ENCODE data around the gene MTOR. TPM values are rescaled to one million over a fixed set of nuclear protein-coding genes. Genes with fewer than 3 reads are reported as not detected.
A peak's percentile ranks its signal among the peaks of the same experiment; 100 is the strongest.

Gene MTOR
- total and polyA plus RNA-seq, 2 donors (not counting 1 experiment from before 2014, with no cell fraction given), result 30.7 to 50.7 TPM

DNA sequence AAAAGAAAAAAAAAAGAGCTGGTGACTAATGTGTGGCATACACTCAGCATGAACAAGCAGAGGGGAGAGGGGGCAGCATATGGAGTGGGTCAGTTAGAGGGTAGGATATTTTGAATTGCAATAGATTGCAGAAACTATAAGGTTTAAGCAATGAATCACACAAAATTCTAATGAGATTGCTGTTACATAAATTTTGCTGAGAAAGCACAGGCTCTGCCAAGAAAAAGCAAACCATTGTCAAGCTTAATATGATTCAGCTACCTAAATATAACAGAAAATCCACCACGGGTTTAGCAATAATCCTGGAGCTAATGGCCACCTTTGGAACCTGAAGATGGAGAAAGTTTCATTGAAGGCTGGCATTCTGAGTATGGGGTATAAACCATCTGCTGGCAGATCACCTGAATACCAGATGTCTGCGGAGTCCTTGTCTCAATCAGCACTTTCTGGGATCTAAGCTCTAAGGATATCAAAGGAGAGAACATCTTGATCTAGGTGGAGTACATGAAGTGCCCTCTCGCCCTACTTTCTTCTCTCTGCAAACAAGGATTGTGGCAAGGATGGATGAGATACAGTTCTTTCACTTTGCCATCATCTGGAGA is 103.5 kb downstream of the MTOR start:
- H3K27ac Mint-ChIP-seq, result no peak overlapping the region
- WGBS (ENCODE audit: insufficient coverage), result 100% methylated on average over 2 of the region's 3 CpGs

DNA sequence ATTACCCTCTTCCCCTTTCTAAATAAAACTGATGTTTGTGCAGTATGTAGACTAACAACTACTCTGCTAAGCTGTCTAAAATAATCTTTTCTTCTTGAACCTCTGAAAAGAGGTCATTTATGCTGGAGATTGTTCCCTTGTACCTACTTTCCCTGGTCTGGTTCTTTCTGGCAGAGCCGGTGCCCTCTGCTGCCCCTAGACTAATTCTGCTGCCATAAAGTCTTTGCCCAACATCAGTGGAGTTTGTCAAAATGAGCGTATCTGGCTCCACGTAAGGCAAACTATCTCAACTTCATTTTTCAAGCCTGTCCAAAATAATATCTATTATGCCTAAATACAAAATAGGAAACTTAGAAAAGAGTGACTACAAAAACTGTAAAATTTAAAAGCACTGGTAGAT is 104.1 kb downstream of the MTOR start:
- no peaks in the 10 kb centered on the region for H3K9me3 Mint-ChIP-seq (ENCODE audit: insufficient read depth)
- no peaks in the 10 kb centered on the region for H3K27me3 ChIP-seq (replicated peaks in 1 of 4; ENCODE audit: control extremely low read depth in 1 of 4, control insufficient read depth in 3 of 4, insufficient read depth in 4 of 4, low read length in 3 of 4)
- no peaks in the 10 kb centered on the region for H3K27me3 Mint-ChIP-seq
- H3K4me1 Mint-ChIP-seq, result peaks cover 21% of the 10 kb centered on the region
- DNase-seq (no peak), ATAC-seq (ENCODE audit: low read depth) (no peak)
- H3K27ac Mint-ChIP-seq, result peak overlapping the region; percentile 63
- no peak overlapping the region for H2AFZ ChIP-seq (ENCODE audit: insufficient read depth, low read depth, low read length, poor library complexity, severe bottlenecking)
- peaks cover 0 to 25% of the 10 kb centered on the region in 2 donors for H3K4me1 ChIP-seq (ENCODE audit: control insufficient read depth in 2 of 2, insufficient read depth in 2 of 2, low read length in 2 of 2)
- intact Hi-C loops (cut with micrococcal nuclease), result no loop called here
- H4K20me1 ChIP-seq (ENCODE audit: control insufficient read depth, insufficient read depth, low read length, poor library complexity, severe bottlenecking), result no peaks in the 10 kb centered on the region
- ChIA-PET POLR2A (no interaction called here), CTCF (no interaction called here)
- TF ChIP-seq, protein P1, sequence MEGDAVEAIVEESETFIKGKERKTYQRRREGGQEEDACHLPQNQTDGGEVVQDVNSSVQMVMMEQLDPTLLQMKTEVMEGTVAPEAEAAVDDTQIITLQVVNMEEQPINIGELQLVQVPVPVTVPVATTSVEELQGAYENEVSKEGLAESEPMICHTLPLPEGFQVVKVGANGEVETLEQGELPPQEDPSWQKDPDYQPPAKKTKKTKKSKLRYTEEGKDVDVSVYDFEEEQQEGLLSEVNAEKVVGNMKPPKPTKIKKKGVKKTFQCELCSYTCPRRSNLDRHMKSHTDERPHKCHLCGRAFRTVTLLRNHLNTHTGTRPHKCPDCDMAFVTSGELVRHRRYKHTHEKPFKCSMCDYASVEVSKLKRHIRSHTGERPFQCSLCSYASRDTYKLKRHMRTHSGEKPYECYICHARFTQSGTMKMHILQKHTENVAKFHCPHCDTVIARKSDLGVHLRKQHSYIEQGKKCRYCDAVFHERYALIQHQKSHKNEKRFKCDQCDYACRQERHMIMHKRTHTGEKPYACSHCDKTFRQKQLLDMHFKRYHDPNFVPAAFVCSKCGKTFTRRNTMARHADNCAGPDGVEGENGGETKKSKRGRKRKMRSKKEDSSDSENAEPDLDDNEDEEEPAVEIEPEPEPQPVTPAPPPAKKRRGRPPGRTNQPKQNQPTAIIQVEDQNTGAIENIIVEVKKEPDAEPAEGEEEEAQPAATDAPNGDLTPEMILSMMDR (IDR thresholded peaks at IDR 0.05), result no peak
- no peak for TF ChIP-seq EZH2 (IDR thresholded peaks at IDR 0.05; ENCODE audit: borderline replicate concordance, insufficient read depth, low read depth, low read length, poor library complexity, severe bottlenecking)
- H3K36me3 ChIP-seq (replicated peaks in 1 of 2; ENCODE audit: control extremely low read depth in 1 of 2, control insufficient read depth in 1 of 2, extremely low read depth in 1 of 2, insufficient read depth in 2 of 2, low read length in 1 of 2), result peaks cover 8 to 36% of the 10 kb centered on the region in 2 experiments
- peak overlapping the region; percentile 7 for H3K4me3 Mint-ChIP-seq
- no peak overlapping the region for H3K4me2 ChIP-seq (replicated peaks; ENCODE audit: low read depth, low read length, poor library complexity, severe bottlenecking)
- 100% methylated on average over 1 of the region's 3 CpGs for WGBS (ENCODE audit: insufficient coverage)
- no peaks in the 10 kb centered on the region for H3K9me3 ChIP-seq (ENCODE audit: control extremely low read depth in 1 of 3, control insufficient read depth in 2 of 3, insufficient read depth in 1 of 3, low read length in 2 of 3)
- no peaks in the 10 kb centered on the region for H3K79me2 ChIP-seq (ENCODE audit: control insufficient read depth, insufficient read depth, low read length)
- H3K4me3 ChIP-seq (ENCODE audit: control extremely low read depth in 1 of 5, extremely low read depth in 1 of 5, insufficient read depth in 1 of 5, low read depth in 2 of 5, low read length in 4 of 5), result no peak overlapping the region
- no peak overlapping the region for H3K9ac ChIP-seq (ENCODE audit: low read length)
- no peak overlapping the region for H3K27ac ChIP-seq (ENCODE audit: low read length in 2 of 2)

More for the DNA sequence above, 103.5 kb downstream of the MTOR start:
- H3K79me2 ChIP-seq (ENCODE audit: control insufficient read depth, insufficient read depth, low read length), result no peaks in the 10 kb centered on the region
- CTCF ChIA-PET, result no interaction called here
- H3K4me3 ChIP-seq (ENCODE audit: control extremely low read depth in 1 of 5, extremely low read depth in 1 of 5, insufficient read depth in 1 of 5, low read depth in 2 of 5, low read length in 4 of 5), result no peak overlapping the region
- Mint-ChIP-seq H3K9me3 (ENCODE audit: insufficient read depth) (no peaks in the 10 kb centered on the region), H3K27me3 (no peaks in the 10 kb centered on the region), H3K4me3 (no peak overlapping the region), H3K4me1 (peaks cover 21% of the 10 kb centered on the region)
- peaks cover 8 to 33% of the 10 kb centered on the region in 2 experiments for H3K36me3 ChIP-seq (replicated peaks in 1 of 2; ENCODE audit: control extremely low read depth in 1 of 2, control insufficient read depth in 1 of 2, extremely low read depth in 1 of 2, insufficient read depth in 2 of 2, low read length in 1 of 2)
- no peaks in the 10 kb centered on the region for H3K9me3 ChIP-seq (ENCODE audit: control extremely low read depth in 1 of 3, control insufficient read depth in 2 of 3, insufficient read depth in 1 of 3, low read length in 2 of 3)
- no peak overlapping the region for H2AFZ ChIP-seq (ENCODE audit: insufficient read depth, low read depth, low read length, poor library complexity, severe bottlenecking)
- H4K20me1 ChIP-seq (ENCODE audit: control insufficient read depth, insufficient read depth, low read length, poor library complexity, severe bottlenecking), result no peaks in the 10 kb centered on the region
- POLR2A ChIA-PET, result no interaction called here
- no peak overlapping the region for H3K9ac ChIP-seq (ENCODE audit: low read length)
- peaks cover 0 to 25% of the 10 kb centered on the region in 2 donors for H3K4me1 ChIP-seq (ENCODE audit: control insufficient read depth in 2 of 2, insufficient read depth in 2 of 2, low read length in 2 of 2)
- no peak for TF ChIP-seq EZH2 (IDR thresholded peaks at IDR 0.05; ENCODE audit: borderline replicate concordance, insufficient read depth, low read depth, low read length, poor library complexity, severe bottlenecking)
- TF ChIP-seq, protein P1 (IDR thresholded peaks at IDR 0.05), result no peak
- no peak overlapping the region for H3K27ac ChIP-seq (ENCODE audit: low read length in 2 of 2)
- intact Hi-C loops (cut with micrococcal nuclease), result no loop called here
- ATAC-seq (ENCODE audit: low read depth) (no peak), DNase-seq (no peak)
- no peaks in the 10 kb centered on the region for H3K27me3 ChIP-seq (replicated peaks in 1 of 4; ENCODE audit: control extremely low read depth in 1 of 4, control insufficient read depth in 3 of 4, insufficient read depth in 4 of 4, low read length in 3 of 4)
- no peak overlapping the region for H3K4me2 ChIP-seq (replicated peaks; ENCODE audit: low read depth, low read length, poor library complexity, severe bottlenecking)
